ENCODE results near the gene OXLD1.

- no peak for TF ChIP-seq POLR2A (IDR thresholded peaks at IDR 0.05; ENCODE audit: borderline replicate concordance, extremely low read depth, insufficient read depth, insufficient read length)
- TF ChIP-seq EZH2phosphoT487 (IDR thresholded peaks at IDR 0.05; ENCODE audit: borderline replicate concordance): no peak
These were observed 6.0 kb downstream of the OXLD1 start for GRCh38 chr17:81660441-81660840.

Data from HCT116 (cell line).